B cell (primary cell): ENCODE measurements around the gene TADA1.

Experiments used
- CTCF ChIP-seq: fragments of 200-600 bp; IDR thresholded peaks from one replicate; pipeline ENCODE4 v1.8.0; 2022; ENCODE audit warnings: antibody characterized with exemption, mild to moderate bottlenecking
- EZH2 ChIP-seq: IDR thresholded peaks from 2 replicates; pipeline ENCODE4 v1.6.1; 2012; ENCODE audit warnings: borderline replicate concordance, low read depth, mild to moderate bottlenecking, moderate library complexity, low read length; ENCODE audit not compliant: insufficient read depth, poor library complexity, severe bottlenecking

GRCh38 chr1:166918088-166918955, 42.3 kb upstream of the TADA1 start:
- TF ChIP-seq EZH2, result no peak
- TF ChIP-seq CTCF, result no peak
